Measurements from ENCODE around the gene COPS9.

The COPS9 gene

GRCh38 chr2:240121675-240122074 is 14.4 kb downstream of the COPS9 start:
- DNase-seq: no peak

- no peak for DNase-seq
Observed at GRCh38 chr2:240121190-240121589, 14.9 kb downstream of the COPS9 start.

GRCh38 chr2:240114233-240114632 is 21.9 kb downstream of the COPS9 start:
- no peak for DNase-seq

GRCh38 chr2:240112914-240113690 is 23.0 kb downstream of the COPS9 start:
- DNase-seq: no peak

GRCh38 chr2:240111253-240111652 is 24.9 kb downstream of the COPS9 start:
- no peak for DNase-seq

GRCh38 chr2:240109386-240109785 is 26.7 kb downstream of the COPS9 start:
- no peak for DNase-seq

GRCh38 chr2:240107477-240107796 is 28.7 kb downstream of the COPS9 start:
- no peak for DNase-seq

GRCh38 chr2:240106765-240107476 is 29.2 kb downstream of the COPS9 start:
- no peak for DNase-seq

- DNase-seq: no peak
Observed at GRCh38 chr2:240105982-240106381, 30.1 kb downstream of the COPS9 start.

- no peak for DNase-seq
Observed at GRCh38 chr2:240103136-240103535, 33.0 kb downstream of the COPS9 start.

- no peak for DNase-seq
Observed at GRCh38 chr2:240098349-240098748, 37.8 kb downstream of the COPS9 start.

GRCh38 chr2:240095556-240096523 is 40.3 kb downstream of the COPS9 start:
- DNase-seq: no peak

GRCh38 chr2:240089306-240089705 is 46.8 kb downstream of the COPS9 start:
- DNase-seq: no peak

GRCh38 chr2:240086563-240086962 is 49.5 kb downstream of the COPS9 start:
- DNase-seq: no peak
